ENCODE results near the gene HAS3.

GRCh38 chr16:69132424-69133252 is 27.2 kb downstream of the HAS3 start, which contains the start of the genes CHTF8 and UTP4:
- peak in 3 of 4 donors; percentile 50 to 99 (median 97) for TF ChIP-seq POLR2A (IDR thresholded peaks at IDR 0.05)
- peak in 1 of 6 experiments; percentile 50 for TF ChIP-seq CTCF (IDR thresholded peaks at IDR 0.05)
- no peak for TF ChIP-seq EP300 (IDR thresholded peaks at IDR 0.05)
- TF ChIP-seq POLR2AphosphoS5 (IDR thresholded peaks at IDR 0.05), result peak; percentile 95 to 98

Measured in upper lobe of left lung (tissue), 4 donors.